ENCODE measurements around the gene TSN.
"Not testable (repeated sequence)": the region's sequence is repeated elsewhere in the genome, so short reads cannot be mapped to it uniquely, and the experiment has no call there.

TSN gene

GRCh38 chr2:121804997-121805765 lies 49.7 kb downstream of the TSN start:
- DNase-seq, result no peak

- no peak for DNase-seq
Measured at GRCh38 chr2:121805766-121806143, 50.3 kb downstream of the TSN start.

GRCh38 chr2:121807771-121808170 lies 52.3 kb downstream of the TSN start:
- not testable (repeated sequence) for DNase-seq

GRCh38 chr2:121809607-121810006 lies 54.2 kb downstream of the TSN start:
- DNase-seq, result no peak

- no peak for DNase-seq
Measured at GRCh38 chr2:121810959-121811853, 55.8 kb downstream of the TSN start.

- DNase-seq, result not testable (repeated sequence)
Measured at GRCh38 chr2:121813083-121813482, 57.6 kb downstream of the TSN start.

- DNase-seq, result no peak
Measured at GRCh38 chr2:121815216-121815615, 59.8 kb downstream of the TSN start.

- no peak for DNase-seq
Measured at GRCh38 chr2:121816797-121817196, 61.3 kb downstream of the TSN start.

GRCh38 chr2:121817304-121817703 lies 61.9 kb downstream of the TSN start:
- DNase-seq, result not testable (repeated sequence)

Measured in activated naive CD4-positive, alpha-beta T cell treated with anti-CD3 and anti-CD28 coated beads, Interleukin-2, amount 50 U/mL, for 16 hours (primary cell).